ENCODE data around the gene PCSK1N.

The PCSK1N gene

DNA sequence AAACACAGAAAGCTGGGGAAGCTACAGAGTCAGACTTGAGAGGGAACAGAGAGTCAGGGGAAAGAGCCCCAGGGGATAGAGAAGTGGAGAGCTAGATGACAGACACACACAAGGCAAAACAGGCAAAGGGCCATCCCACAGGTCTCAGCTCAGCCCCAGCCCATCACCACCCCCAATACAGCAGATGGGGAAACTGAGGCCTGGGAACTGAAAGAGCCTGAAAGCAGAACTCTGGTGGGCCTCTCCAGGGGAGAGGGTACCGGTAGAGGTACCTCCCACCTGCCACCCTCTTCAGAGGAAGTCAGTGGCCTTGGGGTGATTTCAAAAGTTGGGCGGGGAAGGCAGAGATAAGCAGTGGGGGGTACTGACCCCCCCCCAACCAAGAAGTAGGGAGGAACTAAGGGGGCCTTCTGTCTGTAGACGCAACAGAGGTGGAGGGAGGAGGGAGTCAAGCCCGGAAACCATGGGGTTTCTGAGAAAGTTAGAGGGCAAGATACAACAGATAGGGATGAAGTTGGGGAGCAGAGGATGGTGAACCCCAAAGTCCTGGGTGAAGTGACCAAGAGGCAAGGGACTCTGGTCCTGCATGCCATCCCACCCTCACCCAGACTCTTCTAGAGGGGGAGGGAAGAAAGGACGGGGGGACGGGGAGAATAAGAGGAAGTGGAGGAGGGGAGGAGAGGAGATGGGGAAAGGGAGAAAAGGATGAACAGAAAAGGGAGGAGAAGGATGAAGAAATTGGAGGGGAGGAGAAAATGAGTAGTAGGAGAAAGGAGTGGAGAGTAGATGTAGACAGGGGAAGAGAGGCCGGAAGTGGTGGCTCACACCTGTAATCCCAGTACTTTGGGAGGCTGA, 45.8 kb downstream of the PCSK1N start:
- DNase-seq = no peak

DNA sequence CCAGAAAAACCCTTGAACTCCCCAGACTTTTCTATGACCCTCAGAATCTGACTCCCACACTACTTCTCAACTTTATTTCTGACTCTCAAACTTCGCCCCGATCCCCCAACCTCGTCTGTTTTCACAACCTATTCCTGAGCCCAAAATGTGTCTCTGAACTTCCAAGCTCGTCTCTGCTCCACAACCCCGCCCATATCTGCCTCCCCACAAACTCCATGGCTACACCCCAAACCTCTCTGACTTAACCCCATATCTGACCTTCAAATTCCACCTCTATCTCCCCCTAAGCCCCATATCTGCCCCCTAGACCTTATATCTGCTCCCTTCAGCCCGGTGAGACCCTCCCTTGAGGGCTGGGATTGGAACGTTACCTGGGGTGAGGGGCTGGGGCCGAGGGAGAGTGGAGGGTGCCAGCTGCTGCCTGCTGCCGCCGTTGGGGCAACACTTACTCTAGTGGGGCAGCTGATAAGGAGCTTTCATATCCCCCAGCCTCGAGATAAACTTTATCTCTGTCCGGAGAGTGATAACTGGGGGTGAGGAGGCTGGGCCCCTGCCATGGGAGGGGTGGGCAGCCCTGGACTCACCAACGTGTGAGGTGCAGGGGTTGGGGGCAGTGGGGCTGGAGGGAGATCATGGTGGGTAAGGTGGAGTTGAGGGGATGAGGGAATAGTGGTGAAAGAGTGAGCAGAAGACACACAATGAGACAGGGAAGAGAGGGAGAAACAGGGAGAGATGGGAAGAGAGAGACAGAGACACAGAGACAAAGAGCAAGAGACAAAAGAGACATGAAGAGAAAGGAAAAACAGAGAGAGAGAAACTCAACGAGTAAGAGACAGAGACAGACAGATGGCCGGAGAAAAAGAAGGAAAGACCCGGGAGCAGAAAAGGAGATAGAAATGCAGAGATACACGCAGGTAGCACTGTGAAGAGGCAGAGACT, 47.6 kb downstream of the PCSK1N start:
- DNase-seq = no peak

DNA sequence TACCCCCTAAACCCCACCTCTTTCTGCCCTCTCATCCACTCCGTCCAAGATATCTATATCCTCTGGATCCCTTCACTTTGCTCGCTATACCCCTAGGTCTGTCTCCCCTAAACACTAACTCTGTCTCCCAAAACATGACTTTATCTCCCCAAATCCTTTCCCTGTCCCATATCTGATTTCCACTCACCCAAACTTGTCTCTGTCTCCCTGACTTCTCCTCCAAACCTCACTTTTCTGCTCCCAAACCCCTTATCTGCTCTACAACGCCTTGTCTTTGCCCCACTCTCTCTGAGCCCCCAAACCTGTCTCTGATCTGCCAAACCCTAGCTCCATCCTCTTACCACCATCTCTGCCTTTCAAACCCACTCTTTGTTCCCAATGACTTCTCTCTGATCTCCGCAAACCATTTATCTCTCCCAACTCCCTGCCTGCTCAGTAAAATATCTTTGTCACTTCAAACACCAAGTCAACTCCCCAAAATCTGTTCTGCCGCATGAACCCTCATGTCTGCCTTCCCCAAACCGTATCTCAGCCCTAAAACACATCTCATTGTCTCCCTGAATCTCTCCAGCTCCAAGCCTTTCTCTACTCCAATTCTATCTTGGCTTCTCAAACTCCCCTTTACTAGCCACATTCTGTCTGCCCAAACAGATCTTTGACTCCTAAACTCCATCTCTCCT, 48.4 kb downstream of the PCSK1N start:
- DNase-seq = no peak

DNA sequence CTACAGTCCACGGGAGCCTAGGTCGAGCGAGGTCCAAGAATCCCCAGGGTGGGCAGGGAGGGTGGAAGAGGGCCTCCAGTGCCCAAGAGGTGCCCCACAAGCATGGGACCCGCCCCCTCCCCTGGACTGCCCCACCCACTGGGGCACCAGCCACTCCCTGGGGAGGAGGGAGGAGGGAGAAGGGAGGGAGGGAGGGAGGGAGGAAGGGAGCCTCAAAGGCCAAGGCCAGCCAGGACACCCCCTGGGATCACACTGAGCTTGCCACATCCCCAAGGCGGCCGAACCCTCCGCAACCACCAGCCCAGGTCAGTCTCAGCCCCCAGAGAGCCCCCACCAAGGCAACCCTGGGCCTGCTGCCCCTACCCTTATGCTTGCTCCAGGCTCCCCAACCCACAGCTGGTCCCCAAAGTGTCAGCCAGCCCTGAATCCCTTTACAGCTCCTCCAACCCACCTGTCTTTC, 49.0 kb downstream of the PCSK1N start, which contains the start of gene GATA1:
GATA1 (plus strand) TSS at position 250 of the 460 bp plus-strand sequence. CDS start 4,520 bp downstream, outside the sequence.
- no peak for DNase-seq

DNA sequence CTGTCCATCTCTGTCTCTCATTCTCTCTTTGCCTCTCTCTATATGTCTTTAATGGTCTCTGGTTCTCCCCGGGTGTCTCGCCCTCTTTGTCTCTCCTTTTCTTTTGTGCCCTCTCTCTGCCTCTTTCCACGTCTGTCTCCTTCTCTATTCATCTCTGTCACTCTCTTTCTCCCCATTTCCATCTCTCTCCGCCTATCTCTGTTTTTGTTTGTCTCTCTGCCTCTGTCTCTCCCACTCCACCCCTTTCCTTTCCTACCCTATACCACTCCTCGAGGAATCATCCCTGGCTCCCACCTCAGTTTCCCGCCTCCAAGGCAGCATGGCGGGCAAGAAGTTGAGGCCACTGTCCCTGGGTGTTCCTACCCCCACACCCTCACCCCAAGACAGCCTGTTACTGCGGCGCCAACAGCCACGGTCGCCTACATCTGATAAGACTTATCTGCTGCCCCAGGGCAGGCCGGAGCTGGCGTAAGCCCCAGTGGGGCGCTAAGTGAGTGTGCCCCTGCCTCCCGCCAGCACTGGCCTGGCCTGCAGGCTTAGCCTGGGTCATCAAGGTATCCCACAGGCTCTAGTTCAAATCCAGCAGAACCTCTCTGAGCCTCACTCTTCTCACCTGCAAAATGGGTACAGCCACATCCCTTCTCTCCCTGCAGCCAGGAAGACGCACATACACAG, 49.7 kb downstream of the PCSK1N start:
- DNase-seq = no peak

DNA sequence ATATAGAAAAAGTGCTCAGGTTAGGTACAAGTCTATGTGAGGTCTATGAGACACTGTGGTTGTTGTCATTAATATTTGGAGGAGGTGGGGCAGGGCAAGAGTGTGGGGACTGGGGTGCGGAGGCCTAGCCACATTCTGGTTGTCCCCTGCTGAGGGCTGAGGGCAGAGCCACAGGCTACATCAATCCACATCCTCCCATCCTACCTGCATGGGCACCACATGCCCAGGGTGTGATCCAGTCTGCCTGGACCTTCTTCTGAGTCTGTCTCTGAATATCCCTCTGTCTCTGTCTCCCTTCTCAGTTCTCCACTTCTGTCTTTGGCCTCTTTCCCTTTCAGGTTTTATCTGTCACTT, 50.2 kb downstream of the PCSK1N start:
- DNase-seq = no peak

DNA sequence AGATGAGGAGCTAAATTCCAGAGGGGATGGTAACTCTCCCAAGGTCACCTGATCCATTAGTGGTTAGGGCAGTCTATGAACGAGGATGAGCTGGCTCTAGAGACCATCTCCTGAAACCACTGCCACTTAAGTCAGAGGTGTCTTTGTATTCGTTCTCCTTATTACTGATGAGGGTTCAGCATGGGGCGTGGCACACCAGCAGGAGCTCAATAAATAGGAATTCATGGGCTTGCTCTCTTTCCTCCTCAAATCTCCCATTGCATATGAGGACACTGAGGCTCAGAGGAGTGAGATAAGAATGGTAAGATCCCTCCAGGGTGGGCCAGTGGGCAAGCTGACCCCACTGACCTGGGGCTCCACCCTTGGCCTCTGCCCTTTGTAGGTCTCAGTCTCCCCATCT, 50.7 kb downstream of the PCSK1N start:
- no peak for DNase-seq

DNA sequence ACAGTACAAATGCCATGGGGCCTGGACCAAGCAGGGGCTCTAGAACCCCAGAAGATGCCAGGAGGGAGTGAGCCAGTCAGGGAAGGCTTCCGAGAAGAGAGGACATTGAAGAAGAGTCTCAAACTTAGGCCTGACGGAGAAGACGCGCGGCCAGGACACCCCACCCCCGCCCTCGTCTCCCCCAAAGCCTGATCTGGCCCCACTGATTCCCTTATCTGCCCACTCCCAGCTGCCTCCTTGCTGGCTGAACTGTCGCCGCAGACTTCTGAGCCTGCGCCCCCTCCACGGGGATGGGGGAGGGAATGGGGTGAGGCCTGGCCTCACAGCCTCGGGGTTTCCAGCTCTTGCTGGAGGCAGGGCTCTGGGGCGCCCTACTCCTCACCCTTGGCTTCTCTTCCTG, 52.6 kb downstream of the PCSK1N start:
- no peak for DNase-seq

DNA sequence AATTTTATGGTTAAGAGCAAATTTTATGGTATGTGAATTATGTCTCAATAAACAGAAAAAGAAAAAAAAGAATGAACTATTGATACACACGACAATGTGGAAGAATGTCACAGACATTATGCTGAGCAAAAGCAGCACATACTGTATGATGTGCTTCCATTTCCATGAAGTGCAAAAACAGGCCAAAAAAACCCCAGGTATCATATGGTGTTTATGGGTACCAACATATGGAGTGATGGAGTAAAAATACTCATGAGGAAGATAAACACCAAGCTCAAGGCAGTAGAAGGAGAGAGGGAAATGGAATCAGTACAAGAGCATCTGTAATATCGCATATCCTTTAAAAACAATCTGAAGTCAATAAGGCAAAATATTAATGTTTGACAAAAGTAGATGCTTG, 53.2 kb downstream of the PCSK1N start:
- DNase-seq = no peak

DNA sequence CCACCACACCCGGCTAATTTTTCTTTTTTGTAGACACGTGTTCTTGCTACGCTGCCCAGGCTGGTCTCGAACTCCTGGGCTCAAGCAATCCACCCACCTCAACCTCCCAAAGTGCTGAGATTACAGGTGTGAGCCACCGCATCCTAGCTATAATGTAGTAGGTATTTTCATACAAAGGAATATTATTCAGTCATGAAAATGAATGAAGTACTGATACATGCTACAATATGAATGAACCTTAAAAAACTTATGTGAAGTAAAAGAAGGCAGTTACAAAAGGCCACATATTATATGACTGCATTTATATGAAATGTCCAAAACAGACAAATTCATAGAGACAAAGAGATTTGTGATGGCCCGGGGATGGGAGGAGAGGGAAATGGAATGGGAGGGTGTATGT, 53.7 kb downstream of the PCSK1N start:
- no peak for DNase-seq
